Epithelial cell of prostate (primary cell): ENCODE data around the gene NMRK1.
A peak's percentile ranks its signal among the peaks of the same experiment; 100 is the strongest.

Experiments
- DNase-seq: peaks from one replicate; pipeline ENCODE4 v3.0.0-alpha.2; 2011; ENCODE audit warnings: low read depth, low spot score
- H3K27ac ChIP-seq: fragments of 450-650 bp; 2 replicates; pipeline ENCODE4 v1.5.1; 2017; ENCODE audit warnings: mild to moderate bottlenecking

Gene NMRK1

DNA sequence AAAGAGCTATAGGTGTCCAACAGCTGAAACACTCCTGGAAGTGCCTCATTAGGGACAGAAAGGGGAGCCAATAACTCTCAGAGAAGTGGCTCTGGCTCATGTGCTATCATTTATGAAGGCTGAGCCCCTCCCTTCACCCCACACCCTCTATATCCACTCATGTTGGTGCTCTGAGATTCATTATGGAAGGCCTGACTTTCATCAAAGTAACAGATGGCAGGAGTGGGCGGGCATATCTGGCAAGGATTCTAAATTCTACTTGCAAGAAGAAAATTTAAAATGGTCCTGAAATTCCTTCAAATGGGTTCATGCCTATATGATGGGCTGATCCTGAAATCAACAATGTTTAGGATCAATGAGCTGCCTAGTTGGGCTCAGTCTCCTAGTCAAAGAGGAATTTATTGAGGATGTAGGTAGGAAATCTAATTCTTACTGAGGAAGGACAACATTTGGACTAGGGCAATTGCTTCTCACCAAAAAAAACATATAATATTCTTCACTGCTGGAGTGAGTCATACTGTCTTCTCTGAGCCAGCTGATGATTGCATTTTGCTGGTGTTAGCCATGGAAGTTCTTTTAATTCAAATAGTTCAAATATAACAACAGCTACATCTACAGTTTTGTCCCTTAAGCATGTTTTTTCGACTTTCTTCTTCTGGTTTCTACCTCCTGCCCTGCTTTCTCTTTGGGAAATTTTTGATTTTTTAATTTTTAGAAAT, 23.5 kb downstream of the NMRK1 start:
- no peak for DNase-seq
- peak overlapping the region; percentile 51 for H3K27ac ChIP-seq

DNA sequence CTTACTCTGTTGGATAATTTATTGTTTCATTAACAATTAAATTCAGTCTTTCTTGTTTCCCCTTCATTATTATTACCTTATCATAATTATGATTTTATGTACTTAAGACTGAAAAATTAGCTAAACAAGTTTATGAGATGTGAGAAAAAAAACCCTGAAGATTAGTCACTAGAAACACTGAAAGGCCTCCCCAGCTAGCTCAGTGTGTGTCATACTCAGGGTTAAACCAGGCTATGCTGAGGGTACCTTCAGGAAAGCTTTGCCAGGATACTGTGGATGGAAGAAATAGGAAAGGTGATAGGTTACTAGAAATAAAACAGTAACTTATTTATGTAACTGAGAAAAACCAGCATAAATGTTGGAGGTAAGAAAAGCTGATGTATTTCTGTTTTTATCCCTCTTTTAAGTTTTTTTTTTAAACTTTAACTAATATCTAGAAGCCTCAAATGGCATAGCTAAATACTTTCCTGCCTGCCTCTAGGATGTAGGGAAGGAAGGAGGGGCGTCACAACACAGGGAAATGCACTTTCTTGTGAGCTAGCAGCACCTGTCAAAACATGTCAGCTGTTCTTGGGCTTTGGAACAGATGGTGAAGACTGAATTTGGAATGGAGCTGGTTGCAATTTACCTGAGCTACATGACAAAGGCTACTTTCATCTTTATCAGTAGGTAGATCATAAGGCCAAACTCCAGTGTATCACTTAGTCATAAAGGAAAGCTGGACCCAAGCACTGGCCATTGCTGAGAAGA, 24.2 kb downstream of the NMRK1 start:
- H3K27ac ChIP-seq: peak overlapping the region; percentile 51
- DNase-seq: no peak

DNA sequence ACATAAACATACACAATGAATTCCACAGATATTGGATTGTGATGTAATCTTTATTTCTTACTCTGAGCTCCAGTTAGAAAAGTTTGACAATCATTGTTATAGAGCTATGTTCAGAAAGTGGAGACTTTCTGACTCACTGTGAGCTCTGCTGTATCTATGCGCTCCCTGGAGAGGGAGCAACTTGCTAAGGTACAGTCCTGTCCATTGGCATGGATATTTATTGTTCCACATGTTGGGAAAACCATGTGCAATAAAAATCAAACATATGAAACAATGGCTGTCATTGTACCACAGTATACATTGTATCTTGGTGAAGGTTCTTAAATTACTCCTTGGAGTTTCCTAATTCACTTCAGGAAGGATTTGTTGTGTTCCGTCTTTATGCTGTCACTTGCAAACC, 26.8 kb downstream of the NMRK1 start:
- no peak for DNase-seq

DNA sequence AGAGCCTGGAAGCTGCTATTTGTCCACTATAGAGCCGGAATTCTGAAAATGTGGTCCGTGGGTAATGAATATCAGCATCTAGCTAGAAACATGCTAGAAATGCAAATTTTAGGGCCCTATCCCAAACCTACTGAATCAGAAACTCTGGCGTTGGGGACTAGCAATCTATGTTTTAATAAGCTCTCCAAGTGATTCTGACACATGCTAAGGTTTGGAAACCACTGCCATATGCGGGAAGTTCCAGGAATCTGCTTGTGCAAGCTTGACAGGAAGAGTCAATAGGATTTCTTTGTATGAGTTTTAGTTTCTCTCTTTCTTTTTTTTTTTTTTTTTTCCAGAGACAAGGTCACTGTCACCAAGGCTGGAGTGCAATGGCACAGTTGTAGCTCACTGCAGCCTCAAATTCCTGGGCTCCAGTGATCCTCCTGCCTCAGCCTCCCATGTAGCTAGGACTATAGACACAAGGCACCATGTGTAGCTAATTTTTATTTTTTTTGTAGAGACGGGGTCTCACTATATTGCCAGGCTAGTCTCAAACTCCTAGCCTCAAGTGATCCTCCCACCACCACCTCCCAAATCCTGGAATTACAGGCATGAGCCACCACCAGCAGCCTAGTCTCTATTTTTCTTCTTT, 33.5 kb downstream of the NMRK1 start:
- DNase-seq: no peak
- H3K27ac ChIP-seq: no peak overlapping the region

More for the DNA sequence above, 26.8 kb downstream of the NMRK1 start:
- H3K27ac ChIP-seq: no peak overlapping the region

DNA sequence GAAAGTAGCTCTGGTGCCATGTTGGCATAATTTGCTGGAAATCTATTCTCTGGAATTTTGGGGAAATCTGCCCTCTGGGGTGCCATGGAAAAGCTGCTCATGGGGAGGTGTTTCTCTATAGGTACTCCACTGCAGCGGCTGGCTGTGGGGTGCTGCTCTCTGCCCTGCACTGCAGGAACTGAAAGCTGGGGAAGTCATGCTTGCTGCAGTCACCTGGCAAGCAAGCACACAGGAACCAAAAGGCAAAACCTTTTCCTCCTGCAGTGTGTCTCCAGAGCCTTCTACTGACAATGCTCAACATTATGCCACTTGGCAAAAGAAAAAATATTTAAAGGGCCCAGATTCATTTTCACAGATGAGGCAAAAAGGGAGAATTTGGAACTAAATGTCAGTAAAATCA, 34.1 kb downstream of the NMRK1 start:
- DNase-seq: no peak

DNA sequence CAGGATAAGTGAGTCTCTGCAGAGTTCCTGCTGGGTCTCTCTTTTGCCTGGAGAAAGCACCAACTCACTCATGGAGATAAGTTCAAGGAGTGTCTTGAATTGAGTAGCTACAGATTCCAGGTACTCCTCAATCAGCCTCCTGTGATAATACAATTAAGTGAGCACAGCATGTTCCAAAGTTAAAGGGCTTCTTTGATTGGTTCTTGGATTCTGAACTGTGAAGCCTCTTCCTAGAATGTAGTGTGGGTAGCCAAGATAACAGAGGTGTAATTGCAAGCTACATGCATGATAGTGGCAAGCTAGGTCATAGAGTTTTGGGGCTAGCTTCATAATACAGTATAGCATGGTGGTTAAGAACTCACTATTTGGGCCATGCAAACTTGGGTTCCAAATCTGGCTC, 36.7 kb downstream of the NMRK1 start:
- DNase-seq: no peak
- H3K27ac ChIP-seq: no peak overlapping the region

More for the DNA sequence above, 34.1 kb downstream of the NMRK1 start:
- H3K27ac ChIP-seq: no peak overlapping the region

DNA sequence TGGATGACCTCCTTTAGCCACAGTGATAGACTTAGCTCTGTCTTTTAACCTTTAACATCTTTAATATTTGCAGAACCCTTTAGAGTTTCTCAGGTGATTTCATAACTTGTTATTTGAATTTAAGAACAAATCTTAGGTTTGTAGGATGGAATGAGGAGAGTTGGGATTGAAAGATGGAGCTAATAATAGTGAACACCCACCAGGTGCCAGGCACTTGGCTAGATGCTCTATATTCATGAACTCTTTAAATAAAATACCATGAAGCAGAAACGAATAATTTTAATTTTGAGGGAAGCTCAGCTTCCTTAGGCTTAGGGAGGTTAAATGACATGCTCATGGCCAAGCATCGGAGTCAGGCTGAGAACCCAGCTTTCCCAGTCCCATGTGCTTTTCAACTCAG, 40.4 kb downstream of the NMRK1 start:
- no peak for DNase-seq
- H3K27ac ChIP-seq: no peak overlapping the region

DNA sequence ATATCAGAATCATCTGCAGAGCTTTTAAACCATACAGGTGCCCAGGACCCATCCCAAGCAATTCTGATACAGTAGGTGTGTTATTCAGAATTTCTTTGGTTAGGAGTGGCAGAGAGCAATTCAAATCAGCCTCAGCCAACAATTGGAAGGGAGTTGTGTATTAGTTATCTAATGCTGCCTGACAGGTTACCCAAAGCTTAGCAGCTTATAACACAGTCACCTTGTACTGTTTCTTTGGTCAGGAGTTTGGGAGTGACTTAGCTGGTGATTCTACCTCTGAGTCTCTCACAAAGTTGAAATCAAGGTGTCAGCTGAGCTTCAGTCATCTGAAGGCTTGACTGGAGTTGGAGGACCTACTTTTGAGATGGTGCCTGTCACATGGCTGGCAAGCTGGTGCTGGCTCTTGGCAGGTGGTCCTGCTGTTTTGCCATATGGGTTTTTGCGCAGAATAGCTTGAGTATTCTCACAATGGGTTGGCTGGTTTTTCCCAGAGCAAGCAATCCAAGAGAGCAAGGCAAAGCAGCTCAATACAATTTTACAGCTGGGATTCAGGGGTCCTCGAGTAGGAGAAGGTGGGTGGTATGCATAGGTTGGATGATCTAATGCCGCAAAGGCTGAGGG, 41.1 kb downstream of the NMRK1 start:
- H3K27ac ChIP-seq: no peak overlapping the region
- DNase-seq: no peak

DNA sequence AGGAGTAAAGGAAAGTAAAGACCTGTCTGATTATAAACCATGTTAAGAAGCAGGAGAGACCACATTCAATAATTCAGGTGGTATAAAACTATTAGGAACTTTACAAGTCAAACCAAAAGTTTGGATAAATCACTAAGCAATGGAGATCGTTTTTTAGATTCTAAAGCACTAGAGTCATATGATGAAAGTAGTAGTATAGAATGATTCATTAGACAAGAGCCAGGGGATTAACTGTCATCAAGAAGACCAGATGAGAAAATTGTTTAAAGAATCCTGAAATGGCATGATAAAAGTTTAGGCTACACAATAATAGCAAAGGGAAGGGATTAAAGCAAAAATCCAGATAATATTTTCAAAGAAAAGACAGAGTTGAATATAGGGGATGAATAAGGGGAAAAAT, 46.9 kb downstream of the NMRK1 start:
- DNase-seq: no peak
- no peak overlapping the region for H3K27ac ChIP-seq

DNA sequence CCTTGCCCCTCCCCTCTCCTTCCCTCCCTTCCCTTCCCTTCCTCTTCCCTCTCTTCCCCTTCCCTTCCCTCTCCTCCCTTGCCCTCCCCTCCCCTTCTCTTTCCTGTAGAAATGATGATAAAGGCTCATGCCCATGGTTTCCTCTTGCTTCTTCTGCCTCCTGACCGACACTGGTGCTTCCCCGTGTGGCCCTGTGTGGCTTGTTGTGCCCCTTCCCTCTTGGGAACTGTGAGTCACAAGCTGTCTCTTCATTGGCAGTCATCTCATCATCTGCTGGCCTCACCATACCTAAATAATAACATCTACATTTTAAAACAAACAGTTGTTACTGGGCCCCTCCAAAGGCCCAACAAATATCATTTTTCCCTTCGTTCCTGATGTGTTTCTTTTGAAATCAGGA, 48.2 kb downstream of the NMRK1 start:
- no peak overlapping the region for H3K27ac ChIP-seq
- DNase-seq: no peak

DNA sequence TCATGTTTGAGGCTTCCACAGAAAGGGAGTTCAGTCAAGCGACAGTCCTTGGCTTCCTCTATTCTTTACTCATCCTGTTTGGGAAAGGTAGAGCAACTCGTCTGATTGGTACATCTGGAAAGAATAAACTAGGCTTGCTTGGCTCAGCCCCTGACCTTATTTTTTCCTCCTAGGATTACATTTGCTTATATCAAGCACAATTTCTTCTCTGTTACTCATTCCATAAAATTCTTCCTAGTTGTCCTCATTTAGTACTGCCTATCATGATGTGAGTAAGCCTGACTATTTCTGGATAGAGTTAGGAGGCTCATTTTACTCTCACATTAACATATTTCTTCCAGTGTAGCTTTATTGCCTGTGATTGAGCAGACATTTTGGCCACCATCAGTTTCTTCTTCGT, 48.9 kb downstream of the NMRK1 start:
- DNase-seq: no peak
- H3K27ac ChIP-seq: no peak overlapping the region

DNA sequence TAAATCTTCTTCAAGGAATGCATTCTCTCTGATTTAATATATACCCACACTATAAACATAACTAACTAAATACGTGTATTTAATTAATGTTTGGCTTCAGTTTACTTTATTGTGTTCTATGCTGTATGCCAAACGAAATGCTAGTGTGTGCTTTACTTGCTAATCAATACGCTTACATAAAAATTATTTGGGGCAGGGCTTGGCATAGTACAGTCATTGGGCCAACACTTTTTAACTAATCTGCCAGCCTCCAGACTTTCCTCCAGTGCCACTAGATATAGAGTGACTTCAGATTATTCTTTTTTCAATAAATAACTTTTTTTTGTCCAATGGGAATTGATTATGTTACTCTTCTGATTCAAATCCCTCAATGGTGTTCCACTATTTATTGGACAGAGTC, 51.2 kb downstream of the NMRK1 start:
- no peak for DNase-seq
- H3K27ac ChIP-seq: no peak overlapping the region

DNA sequence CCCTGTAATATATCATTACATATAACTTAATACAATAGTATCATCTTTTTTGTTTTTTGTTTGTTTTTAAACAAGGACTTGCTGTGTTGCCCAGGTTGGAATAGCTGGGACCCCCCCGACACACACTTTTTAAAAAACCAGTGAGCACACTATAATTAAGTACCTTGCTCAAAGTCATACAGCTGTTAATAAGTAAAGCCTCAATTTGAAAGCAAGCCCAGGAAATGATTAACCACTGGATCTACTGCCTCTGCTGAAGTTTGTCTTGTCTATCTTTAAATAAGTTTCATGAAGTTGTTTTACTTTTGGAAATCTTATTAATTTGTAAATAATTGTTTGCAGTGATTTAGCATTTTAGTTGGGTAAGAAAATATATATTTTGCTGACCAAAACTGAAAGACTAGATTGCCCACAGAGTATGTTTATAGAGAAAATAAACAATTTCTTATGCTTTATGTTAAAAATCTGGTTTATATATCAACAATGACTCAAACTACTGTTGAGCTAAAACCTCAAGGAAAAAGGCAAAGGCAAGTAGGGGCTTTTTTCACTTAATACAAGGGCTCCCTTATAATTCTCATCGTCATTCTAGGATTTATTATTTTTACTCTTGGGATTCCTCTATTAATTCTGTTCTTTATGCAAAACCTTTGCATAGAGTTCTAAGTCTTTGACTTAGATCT, 54.0 kb downstream of the NMRK1 start:
- no peak for DNase-seq
- H3K27ac ChIP-seq: no peak overlapping the region

DNA sequence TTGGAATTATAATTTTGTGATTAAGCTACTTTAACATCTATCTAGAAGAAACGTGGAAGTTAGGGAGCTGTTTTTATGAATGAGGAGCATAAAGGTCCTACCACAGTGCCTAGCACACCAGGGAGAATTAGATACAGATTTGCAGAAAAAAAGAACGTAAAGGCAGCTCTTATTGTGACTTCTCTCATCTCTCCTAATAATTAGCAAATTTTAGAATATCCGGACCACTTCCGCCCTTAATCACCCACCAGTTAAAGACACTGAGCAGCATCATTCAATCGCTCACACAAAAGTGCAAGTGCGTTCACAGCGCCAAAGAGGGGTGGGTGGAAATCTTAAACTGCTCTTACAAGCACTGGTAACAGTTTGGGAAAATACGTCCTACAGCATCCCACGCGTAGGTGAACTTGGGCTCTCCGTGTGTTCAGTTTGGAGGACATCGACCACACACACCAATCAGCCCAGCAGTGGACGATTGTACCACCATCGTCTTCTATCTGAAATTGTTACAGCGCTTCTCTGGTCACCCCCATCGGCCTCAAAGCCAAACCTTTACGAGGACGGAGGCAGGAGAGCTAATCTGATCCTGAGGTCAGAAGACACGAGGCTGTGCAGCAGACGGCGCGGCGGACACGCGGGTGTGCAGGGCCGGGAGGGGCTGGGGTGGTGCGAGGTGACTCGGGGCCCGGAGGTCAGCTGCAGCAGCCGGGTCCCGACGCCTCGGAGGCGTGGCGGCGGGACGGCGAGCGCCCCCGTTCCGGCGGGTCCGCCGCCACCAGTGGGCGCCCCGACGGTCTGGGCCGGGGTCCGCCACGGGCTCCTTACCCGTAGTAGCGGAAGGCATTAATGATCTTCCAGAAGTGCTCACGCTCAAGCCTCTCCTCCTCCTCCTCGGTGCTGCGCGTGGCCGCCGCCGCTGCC, 60.5 kb downstream of the NMRK1 start:
- peak overlapping the region; percentile 85 for H3K27ac ChIP-seq
- no peak for DNase-seq

DNA sequence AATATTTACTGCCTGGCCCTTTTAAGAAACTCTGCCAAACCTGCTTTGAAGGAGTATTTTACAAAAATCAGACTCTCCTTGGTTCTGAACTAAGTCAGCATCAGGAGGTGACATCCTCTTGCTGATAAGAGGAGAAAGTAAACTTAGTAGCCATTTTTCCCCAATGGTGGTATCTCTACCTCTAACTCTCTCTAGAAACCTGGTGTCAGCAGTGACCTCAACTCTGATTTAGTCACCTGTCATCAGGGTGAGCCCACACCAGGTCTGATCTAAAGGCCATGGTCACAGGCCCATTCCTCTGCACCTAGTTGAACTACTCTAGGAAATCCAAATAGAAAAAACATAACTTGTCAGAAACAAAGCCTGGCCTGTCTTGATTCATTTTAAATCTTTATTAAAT, 64.1 kb downstream of the NMRK1 start:
- no peak overlapping the region for H3K27ac ChIP-seq
- DNase-seq: no peak

DNA sequence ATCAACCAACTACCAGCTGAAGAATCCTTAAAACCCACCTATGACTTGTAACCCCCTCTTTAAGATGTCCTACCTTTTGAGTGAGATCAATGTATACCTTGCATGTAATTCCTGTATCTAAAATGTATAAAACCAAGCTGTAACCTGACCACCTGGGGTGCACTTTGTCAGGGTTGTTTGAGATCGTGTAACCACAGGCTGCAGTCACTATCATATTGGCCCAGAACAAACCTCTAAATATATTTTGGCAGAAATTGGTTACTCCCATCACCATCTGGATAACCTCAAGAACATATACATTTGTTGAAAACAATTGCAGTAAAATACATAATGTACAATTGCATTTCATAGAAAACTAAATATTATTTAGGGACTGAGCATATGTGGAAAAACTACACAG, 68.3 kb downstream of the NMRK1 start:
- H3K27ac ChIP-seq: no peak overlapping the region
- DNase-seq: no peak

DNA sequence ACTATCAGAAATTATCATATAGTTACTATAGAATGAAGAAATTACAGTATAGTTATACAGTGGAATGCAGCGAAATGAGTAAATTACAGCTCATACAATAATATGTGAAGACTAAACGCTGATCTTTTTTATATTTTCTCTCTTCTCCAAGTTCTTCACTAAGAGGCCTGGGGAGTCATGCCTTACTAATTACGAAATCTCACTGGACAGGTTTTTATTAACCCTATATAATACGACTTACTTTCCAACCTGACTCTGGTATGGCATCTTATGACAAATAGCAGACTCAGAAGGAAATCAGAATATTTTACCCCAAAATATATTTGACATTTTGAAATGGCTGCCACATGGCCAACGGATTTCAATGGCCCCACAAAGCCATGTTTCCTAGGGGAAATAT, 68.9 kb downstream of the NMRK1 start:
- no peak for DNase-seq
- no peak overlapping the region for H3K27ac ChIP-seq

DNA sequence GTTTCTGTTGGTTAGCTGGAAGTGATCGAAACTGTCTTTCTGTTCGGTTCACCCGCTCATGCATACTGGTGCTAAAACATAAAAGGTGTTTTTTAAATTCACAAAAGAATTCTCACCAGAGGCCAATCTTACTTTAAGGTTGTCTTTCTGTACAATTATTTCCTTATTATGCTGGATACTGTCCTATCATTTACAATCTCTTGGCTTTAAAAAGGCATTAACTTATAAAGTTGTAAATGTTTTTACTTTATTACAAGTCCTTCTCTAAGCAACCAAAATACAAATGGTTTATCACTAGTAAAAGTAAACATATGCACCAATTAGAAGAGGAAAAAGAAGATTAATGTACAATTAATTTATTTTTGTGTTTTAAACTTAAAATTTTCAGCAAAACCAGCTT, 70.6 kb downstream of the NMRK1 start:
- DNase-seq: no peak
- no peak overlapping the region for H3K27ac ChIP-seq

DNA sequence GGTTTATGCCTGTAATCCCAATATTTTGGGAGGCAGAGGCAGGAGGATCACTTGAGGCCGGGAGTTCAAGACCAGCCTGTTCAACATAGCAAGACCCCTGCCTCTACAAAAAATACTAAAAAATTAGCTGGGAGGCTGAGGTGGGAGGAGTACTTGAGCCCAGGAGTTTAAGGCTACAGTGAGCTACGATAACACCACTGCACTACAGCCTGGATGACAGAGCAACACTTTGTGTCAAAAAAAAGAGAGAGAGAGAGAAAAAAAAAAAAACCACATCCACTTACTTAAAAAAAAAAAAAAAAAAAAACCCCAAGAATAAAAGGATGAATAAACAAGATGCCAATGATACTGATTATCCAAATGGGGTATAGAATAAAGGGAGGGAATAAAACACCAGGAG, 74.2 kb downstream of the NMRK1 start:
- no peak for DNase-seq
- no peak overlapping the region for H3K27ac ChIP-seq
